K562 (cell line): Measurements from ENCODE around the gene CEL. TPM values are rescaled to one million over a fixed set of nuclear protein-coding genes. Genes with fewer than 3 reads are reported as not detected.

Experiments
- DMBX1 ChIP-seq: fragments of 250-450 bp; sonication (Bioruptor Pico); IDR thresholded peaks from 2 replicates; pipeline ENCODE4 v1.8.0; 2022; ENCODE audit warnings: inconsistent platforms, mild to moderate bottlenecking, moderate library complexity, borderline replicate concordance
- FOXJ2 ChIP-seq: fragments of 200-800 bp; sonication (Bioruptor generic); IDR thresholded peaks from 2 replicates; pipeline ENCODE4 v1.6.1; 2016; ENCODE audit warnings: missing genetic modification characterization, missing compliant biosample characterization
- FOXM1 ChIP-seq, 2 experiments: fragments of 450-650 bp in 1 of 2; sonication (generic) in 1 of 2; formaldehyde crosslinking in 1 of 2; IDR thresholded peaks; 2 replicates each; pipeline versions ENCODE4 v1.6.1 to v1.9.0; 2017 to 2022; ENCODE audit warnings: low read depth in 2 of 2, mild to moderate bottlenecking in 2 of 2, missing genetic modification reagents in 1 of 2, moderate library complexity in 1 of 2
- HINFP ChIP-seq: fragments of 450-650 bp; conservative IDR thresholded peaks from 2 replicates; pipeline ENCODE4 v1.6.1; 2016; ENCODE audit warnings: missing genetic modification characterization, low read depth, mild to moderate bottlenecking, control low read depth, missing compliant biosample characterization
- HMGN3 ChIP-seq: IDR thresholded peaks from 2 replicates; pipeline ENCODE4 v1.6.1; 2011; ENCODE audit warnings: borderline replicate concordance, low read depth, mild to moderate bottlenecking, mixed read lengths, low read length; ENCODE audit not compliant: insufficient read length; ENCODE audit errors: extremely low read depth
- PKNOX1 ChIP-seq: fragments of 450-650 bp; IDR thresholded peaks from 2 replicates; pipeline ENCODE4 v1.6.1; 2016
- POLR2B ChIP-seq: fragments of 450-650 bp; IDR thresholded peaks from 2 replicates; pipeline ENCODE4 v1.6.1; 2018; ENCODE audit warnings: low read depth; ENCODE audit not compliant: partially characterized antibody
- RAD51 ChIP-seq: fragments of 450-650 bp; IDR thresholded peaks from 2 replicates; pipeline ENCODE4 v1.7.1; 2016; ENCODE audit warnings: low read depth, mild to moderate bottlenecking, borderline replicate concordance
- SAFB ChIP-seq: fragments of 200-400 bp; formaldehyde crosslinking; IDR thresholded peaks from 2 replicates; pipeline ENCODE4 v1.6.1; 2017; ENCODE audit warnings: low read depth, low read length, borderline replicate concordance
- STAT6 ChIP-seq: sonication (generic); formaldehyde crosslinking; IDR thresholded peaks from 2 replicates; pipeline ENCODE4 v1.8.1; 2023; ENCODE audit warnings: mild to moderate bottlenecking, missing genetic modification reagents
- TRIM25 ChIP-seq: fragments of 450-650 bp; IDR thresholded peaks from 2 replicates; pipeline ENCODE4 v1.7.0; 2016; ENCODE audit warnings: borderline replicate concordance
- ZBTB34 ChIP-seq: fragments of 250-450 bp; sonication (Bioruptor Pico); IDR thresholded peaks from 2 replicates; pipeline ENCODE4 v1.8.0; 2021; ENCODE audit warnings: mild to moderate bottlenecking, moderate library complexity
- ZBTB43 ChIP-seq: sonication (generic); formaldehyde crosslinking; IDR thresholded peaks from 2 replicates; pipeline ENCODE4 v1.8.0; 2023; ENCODE audit warnings: mild to moderate bottlenecking, missing genetic modification reagents
- ZC3H4 ChIP-seq: sonication (generic); formaldehyde crosslinking; IDR thresholded peaks from 2 replicates; pipeline ENCODE4 v1.9.0; 2021; ENCODE audit warnings: missing genetic modification reagents, borderline replicate concordance
- ZNF354B ChIP-seq: fragments of 250-450 bp; sonication (Bioruptor Pico); IDR thresholded peaks from 2 replicates; pipeline ENCODE4 v1.4.0; 2020
- polyA plus RNA-seq, 8 experiments: library from polyadenylated mRNA; depleted of rRNA in 4 of 8; stranded (reverse) in 5 of 8; unstranded in 3 of 8; fragments of >200 nt; fragmentation: Nextera tagmentation in 2 of 8; fragmentation: Illumina TruSeq in 1 of 8; extraction: Ambion mirVana in 2 of 8; extraction: Trizol in 1 of 8; gene quantifications; 2 replicates each; pipeline versions ENCODE4 v1.2.1 to v1.2.3, GENCODE V29; 2011 to 2014; ENCODE audit warnings: inconsistent platforms in 1 of 8, missing spikeins in 1 of 8
- total RNA-seq, 7 experiments: library from RNA; depleted of rRNA in 6 of 7; stranded (reverse); fragments of >200 nt in 6 of 7; fragmentation: Illumina TruSeq in 2 of 7; extraction: Trizol in 2 of 7; gene quantifications; 2 replicates each; pipeline versions ENCODE4 v1.2.1 to v1.2.3, GENCODE V29; 2011 to 2021; ENCODE audit warnings: low replicate concordance in 1 of 7

The CEL gene
- total and polyA plus RNA-seq, 9 of the 15 experiments (the other 6 are each of a cell fraction or from before 2014, with no cell fraction given), result 0.09 to 3.0 (median 0.51) TPM; not detected in 2

- TF ChIP-seq TRIM25 (0 out of 2 replicates have a peak, but pooled peaks have one; percentile 12), PKNOX1 (peak; percentile 73), FOXJ2 (tag) (peak; percentile 75; the same call in 1 of the 2 replicates), FOXM1 (IDR thresholded peaks at IDR 0.05; ENCODE audit: low read depth) (peak; percentile 86), FOXM1 (CRISPR knock-in tag; IDR thresholded peaks at IDR 0.05; ENCODE audit: low read depth) (0 out of 2 replicates have a peak, but pooled peaks have one; percentile 54), RAD51 (no peak), DMBX1 (CRISPR knock-in tag) (0 out of 2 replicates have a peak, but pooled peaks have one; percentile 32), ZNF354B (no peak), ZBTB34 (CRISPR knock-in tag) (no peak), ZC3H4 (CRISPR knock-in tag) (no peak), STAT6 (CRISPR knock-in tag) (no peak), POLR2B (peak; percentile 84), HINFP (tag) (no peak), ZBTB43 (0 out of 2 replicates have a peak, but pooled peaks have one; percentile 22), HMGN3 (peak; percentile 66), SAFB (no peak)
Observed at GRCh38 chr9:133030317-133031129, 31.3 kb upstream of the CEL start, which contains the start of gene GTF3C5 (continued).
